ENCODE data around the gene CD36.

- TF ChIP-seq CTCF (IDR thresholded peaks at IDR 0.05): no peak
- no peak for TF ChIP-seq POLR2A (IDR thresholded peaks at IDR 0.05)
Measured at GRCh38 chr7:80719261-80719660, 80.8 kb downstream of the CD36 start.

Data from testis (tissue), 2 donors.